Measurements from ENCODE around the gene ARCN1. TPM values are rescaled to one million over a fixed set of nuclear protein-coding genes. Genes with fewer than 3 reads are reported as not detected.

Gene ARCN1
- total and polyA plus RNA-seq, 9 of the 15 experiments (the other 6 are each of a cell fraction or from before 2014, with no cell fraction given), result 30.0 to 224 (median 76.4) TPM

DNA sequence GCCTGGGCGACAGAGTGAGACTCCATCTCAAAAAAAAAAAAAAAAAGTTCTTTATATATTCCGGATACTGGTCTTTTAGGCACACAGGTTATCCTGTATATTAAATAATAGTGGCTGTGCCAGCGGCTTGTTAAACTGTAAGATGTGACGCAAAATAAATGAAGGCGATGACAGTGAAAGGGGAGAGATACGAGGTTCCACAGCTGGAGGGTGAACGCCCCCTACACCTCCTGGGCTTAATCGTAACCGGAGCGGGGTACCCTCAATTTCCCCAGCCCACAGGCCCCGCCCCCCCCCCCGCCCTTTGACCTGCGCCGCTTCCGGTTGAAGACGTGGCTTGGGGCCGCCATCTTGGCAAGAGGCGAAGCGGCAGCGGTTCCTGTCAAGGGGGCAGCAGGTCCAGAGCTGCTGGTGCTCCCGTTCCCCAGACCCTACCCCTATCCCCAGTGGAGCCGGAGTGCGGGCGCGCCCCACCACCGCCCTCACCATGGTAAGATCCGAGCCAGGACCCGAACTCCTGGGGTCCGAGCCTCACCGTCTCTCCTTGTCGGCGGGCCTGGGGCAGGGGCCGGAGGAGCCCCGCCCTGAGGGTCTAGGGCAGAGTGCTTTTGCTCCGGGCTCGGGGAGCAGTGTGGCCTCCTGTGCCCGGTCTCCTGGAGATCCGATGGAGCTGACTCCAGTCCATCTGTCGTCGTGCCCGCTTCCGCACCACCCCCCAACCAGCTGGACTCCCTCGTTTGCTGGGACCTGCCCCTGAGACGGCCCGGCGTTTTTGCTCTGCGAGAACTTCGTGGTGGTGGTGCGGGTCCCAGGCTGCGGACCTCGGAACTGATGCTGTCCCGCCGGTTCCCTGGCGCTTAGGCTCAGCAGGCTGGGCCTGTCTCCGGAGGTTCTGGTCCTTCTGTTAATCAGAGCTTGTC is at the start of gene ARCN1 (continued):
- TF ChIP-seq, protein P1, sequence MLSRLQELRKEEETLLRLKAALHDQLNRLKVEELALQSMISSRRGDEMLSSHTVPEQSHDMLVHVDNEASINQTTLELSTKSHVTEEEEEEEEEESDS (CRISPR knock-in tag; IDR thresholded peaks at IDR 0.05), result no peak
- TF ChIP-seq PYGO2 (tag; IDR thresholded peaks at IDR 0.05), result no peak
- TF ChIP-seq KLF16 (IDR thresholded peaks at IDR 0.05), result no peak
- peak; percentile 73 to 95 (median 89) for TF ChIP-seq YY1 (IDR thresholded peaks at IDR 0.05; ENCODE audit: borderline replicate concordance in 1 of 3, control insufficient read depth in 1 of 3, extremely low read depth in 1 of 3, insufficient read depth in 3 of 3, insufficient read length in 1 of 3, insufficient replicate concordance in 2 of 3, low read depth in 1 of 3, low read length in 2 of 3)
- peak; percentile 18; the same call in 1 of the 2 replicates for TF ChIP-seq CBFB (CRISPR knock-in tag; IDR thresholded peaks at IDR 0.05)
- TF ChIP-seq L3MBTL2 (IDR thresholded peaks at IDR 0.05), result no peak
- TF ChIP-seq, protein P2, sequence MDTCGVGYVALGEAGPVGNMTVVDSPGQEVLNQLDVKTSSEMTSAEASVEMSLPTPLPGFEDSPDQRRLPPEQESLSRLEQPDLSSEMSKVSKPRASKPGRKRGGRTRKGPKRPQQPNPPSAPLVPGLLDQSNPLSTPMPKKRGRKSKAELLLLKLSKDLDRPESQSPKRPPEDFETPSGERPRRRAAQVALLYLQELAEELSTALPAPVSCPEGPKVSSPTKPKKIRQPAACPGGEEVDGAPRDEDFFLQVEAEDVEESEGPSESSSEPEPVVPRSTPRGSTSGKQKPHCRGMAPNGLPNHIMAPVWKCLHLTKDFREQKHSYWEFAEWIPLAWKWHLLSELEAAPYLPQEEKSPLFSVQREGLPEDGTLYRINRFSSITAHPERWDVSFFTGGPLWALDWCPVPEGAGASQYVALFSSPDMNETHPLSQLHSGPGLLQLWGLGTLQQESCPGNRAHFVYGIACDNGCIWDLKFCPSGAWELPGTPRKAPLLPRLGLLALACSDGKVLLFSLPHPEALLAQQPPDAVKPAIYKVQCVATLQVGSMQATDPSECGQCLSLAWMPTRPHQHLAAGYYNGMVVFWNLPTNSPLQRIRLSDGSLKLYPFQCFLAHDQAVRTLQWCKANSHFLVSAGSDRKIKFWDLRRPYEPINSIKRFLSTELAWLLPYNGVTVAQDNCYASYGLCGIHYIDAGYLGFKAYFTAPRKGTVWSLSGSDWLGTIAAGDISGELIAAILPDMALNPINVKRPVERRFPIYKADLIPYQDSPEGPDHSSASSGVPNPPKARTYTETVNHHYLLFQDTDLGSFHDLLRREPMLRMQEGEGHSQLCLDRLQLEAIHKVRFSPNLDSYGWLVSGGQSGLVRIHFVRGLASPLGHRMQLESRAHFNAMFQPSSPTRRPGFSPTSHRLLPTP (IDR thresholded peaks at IDR 0.05; ENCODE audit: borderline replicate concordance, extremely low read depth, insufficient read length), result no peak
- TF ChIP-seq C11orf30 (IDR thresholded peaks at IDR 0.05; ENCODE audit: low read depth), result no peak
- TF ChIP-seq ZNF133 (CRISPR knock-in tag; IDR thresholded peaks at IDR 0.05), result no peak
- no peak; the same call in 1 of the 2 replicates for TF ChIP-seq FOXK1 (CRISPR knock-in tag; IDR thresholded peaks at IDR 0.05; ENCODE audit: borderline replicate concordance)
- TF ChIP-seq, protein P3, sequence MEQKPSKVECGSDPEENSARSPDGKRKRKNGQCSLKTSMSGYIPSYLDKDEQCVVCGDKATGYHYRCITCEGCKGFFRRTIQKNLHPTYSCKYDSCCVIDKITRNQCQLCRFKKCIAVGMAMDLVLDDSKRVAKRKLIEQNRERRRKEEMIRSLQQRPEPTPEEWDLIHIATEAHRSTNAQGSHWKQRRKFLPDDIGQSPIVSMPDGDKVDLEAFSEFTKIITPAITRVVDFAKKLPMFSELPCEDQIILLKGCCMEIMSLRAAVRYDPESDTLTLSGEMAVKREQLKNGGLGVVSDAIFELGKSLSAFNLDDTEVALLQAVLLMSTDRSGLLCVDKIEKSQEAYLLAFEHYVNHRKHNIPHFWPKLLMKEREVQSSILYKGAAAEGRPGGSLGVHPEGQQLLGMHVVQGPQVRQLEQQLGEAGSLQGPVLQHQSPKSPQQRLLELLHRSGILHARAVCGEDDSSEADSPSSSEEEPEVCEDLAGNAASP (IDR thresholded peaks at IDR 0.05), result no peak
- TF ChIP-seq, protein P4, sequence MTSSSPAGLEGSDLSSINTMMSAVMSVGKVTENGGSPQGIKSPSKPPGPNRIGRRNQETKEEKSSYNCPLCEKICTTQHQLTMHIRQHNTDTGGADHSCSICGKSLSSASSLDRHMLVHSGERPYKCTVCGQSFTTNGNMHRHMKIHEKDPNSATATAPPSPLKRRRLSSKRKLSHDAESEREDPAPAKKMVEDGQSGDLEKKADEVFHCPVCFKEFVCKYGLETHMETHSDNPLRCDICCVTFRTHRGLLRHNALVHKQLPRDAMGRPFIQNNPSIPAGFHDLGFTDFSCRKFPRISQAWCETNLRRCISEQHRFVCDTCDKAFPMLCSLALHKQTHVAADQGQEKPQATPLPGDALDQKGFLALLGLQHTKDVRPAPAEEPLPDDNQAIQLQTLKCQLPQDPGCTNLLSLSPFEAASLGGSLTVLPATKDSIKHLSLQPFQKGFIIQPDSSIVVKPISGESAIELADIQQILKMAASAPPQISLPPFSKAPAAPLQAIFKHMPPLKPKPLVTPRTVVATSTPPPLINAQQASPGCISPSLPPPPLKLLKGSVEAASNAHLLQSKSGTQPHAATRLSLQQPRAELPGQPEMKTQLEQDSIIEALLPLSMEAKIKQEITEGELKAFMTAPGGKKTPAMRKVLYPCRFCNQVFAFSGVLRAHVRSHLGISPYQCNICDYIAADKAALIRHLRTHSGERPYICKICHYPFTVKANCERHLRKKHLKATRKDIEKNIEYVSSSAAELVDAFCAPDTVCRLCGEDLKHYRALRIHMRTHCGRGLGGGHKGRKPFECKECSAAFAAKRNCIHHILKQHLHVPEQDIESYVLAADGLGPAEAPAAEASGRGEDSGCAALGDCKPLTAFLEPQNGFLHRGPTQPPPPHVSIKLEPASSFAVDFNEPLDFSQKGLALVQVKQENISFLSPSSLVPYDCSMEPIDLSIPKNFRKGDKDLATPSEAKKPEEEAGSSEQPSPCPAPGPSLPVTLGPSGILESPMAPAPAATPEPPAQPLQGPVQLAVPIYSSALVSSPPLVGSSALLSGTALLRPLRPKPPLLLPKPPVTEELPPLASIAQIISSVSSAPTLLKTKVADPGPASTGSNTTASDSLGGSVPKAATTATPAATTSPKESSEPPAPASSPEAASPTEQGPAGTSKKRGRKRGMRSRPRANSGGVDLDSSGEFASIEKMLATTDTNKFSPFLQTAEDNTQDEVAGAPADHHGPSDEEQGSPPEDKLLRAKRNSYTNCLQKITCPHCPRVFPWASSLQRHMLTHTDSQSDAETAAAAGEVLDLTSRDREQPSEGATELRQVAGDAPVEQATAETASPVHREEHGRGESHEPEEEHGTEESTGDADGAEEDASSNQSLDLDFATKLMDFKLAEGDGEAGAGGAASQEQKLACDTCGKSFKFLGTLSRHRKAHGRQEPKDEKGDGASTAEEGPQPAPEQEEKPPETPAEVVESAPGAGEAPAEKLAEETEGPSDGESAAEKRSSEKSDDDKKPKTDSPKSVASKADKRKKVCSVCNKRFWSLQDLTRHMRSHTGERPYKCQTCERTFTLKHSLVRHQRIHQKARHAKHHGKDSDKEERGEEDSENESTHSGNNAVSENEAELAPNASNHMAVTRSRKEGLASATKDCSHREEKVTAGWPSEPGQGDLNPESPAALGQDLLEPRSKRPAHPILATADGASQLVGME (CRISPR knock-in tag; IDR thresholded peaks at IDR 0.05), result no peak
- no peak for TF ChIP-seq ARID1B (IDR thresholded peaks at IDR 0.05)
- no peak for TF ChIP-seq FOXJ3 (CRISPR knock-in tag; IDR thresholded peaks at IDR 0.05)
- no peak for TF ChIP-seq NRF1 (conservative IDR thresholded peaks at IDR 0.05 in 1 of 2, IDR thresholded peaks at IDR 0.05 in 1 of 2)
- TF ChIP-seq SIRT6 (IDR thresholded peaks at IDR 0.05; ENCODE audit: low read depth, low read length), result no peak
- TF ChIP-seq KHSRP (IDR thresholded peaks at IDR 0.05), result no peak

Measured in K562 (cell line).